Stimulated activated CD8-positive, alpha-beta memory T cell treated with anti-CD3 and anti-CD28 coated beads, Interleukin-4, amount 100 ng/mL, for 48 hours (primary cell): ENCODE measurements around the gene CYP3A7.
"Not testable (repeated sequence)": the region's sequence is repeated elsewhere in the genome, so short reads cannot be mapped to it uniquely, and the experiment has no call there.

Source experiments
- DNase-seq: peaks from one replicate; pipeline ENCODE4 v3.0.0-alpha.2; 2020

CYP3A7 gene

GRCh38 chr7:99665312-99666012 lies 69.5 kb downstream of the CYP3A7 start:
- DNase-seq = peak; percentile 36

- DNase-seq = not testable (repeated sequence)
These were observed 77.1 kb downstream of the CYP3A7 start for GRCh38 chr7:99657879-99658278.
